ENCODE data around the gene FGD6. TPM values are rescaled to one million over a fixed set of nuclear protein-coding genes. Genes with fewer than 3 reads are reported as not detected.

Gene FGD6
- total RNA-seq, 1 experiment from 2014 or later, result 18.2 TPM

DNA sequence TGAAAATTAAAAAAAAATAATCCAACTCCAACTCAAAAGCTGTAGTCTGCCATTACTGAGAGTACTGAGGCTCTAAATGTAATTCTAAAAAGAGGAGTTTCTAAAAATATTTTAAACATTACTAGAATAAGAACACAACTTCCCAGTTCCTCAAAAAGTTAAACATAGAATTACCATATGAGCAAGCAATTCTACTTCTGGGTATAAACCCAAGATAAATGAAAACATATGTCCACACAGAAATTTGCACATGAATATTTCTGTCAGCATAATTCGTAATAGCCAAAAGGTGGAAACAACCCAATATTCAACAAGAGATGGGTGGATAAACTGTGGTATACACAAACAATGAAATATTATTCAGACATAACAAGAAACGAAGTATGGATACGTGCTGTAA lies 128.9 kb downstream of the FGD6 start:
- Histone ChIP-seq H3K79me2 (ENCODE audit: insufficient read depth, low read length) (no peaks in the 10 kb centered on the region), H2AFZ (ENCODE audit: low read depth, low read length, poor library complexity, severe bottlenecking) (no peak overlapping the region), H3K9me2 (ENCODE audit: insufficient read depth) (no peaks in the 10 kb centered on the region), H3K27ac (ENCODE audit: low read depth, low read length) (no peak overlapping the region), H4K20me1 (ENCODE audit: insufficient read depth) (no peaks in the 10 kb centered on the region; the same call in 1 of the 2 replicates), H3K4me1 (ENCODE audit: control insufficient read depth in 1 of 2, insufficient read depth in 2 of 2, low read length in 2 of 2) (peaks cover 0 to 8% of the 10 kb centered on the region in 2 experiments; a peak in 2 of 4 replicates), H3K9me3 (ENCODE audit: control insufficient read depth in 1 of 2, insufficient read depth in 1 of 2, low read depth in 1 of 2, low read length in 2 of 2) (no peaks in the 10 kb centered on the region), H3K36me3 (ENCODE audit: control insufficient read depth in 1 of 2, insufficient read depth in 2 of 2, low read length in 2 of 2) (no peaks in the 10 kb centered on the region; a peak in 1 of 4 replicates), H3K4me3 (replicated peaks in 1 of 2; ENCODE audit: low read depth in 1 of 2, low read length in 2 of 2) (no peak overlapping the region), H3K4me2 (ENCODE audit: low read length) (no peak overlapping the region), H3K27me3 (ENCODE audit: insufficient read depth, low read length) (no peaks in the 10 kb centered on the region), H3K9ac (ENCODE audit: low read length) (no peak overlapping the region)
- CTCF ChIA-PET, result no interaction called here
- no peak for ATAC-seq
- no peak for TF ChIP-seq ZNF274 (IDR thresholded peaks at IDR 0.05; ENCODE audit: low read depth, low read length)
- TF ChIP-seq REST (IDR thresholded peaks at IDR 0.05; ENCODE audit: low read depth), result no peak
- no peak for TF ChIP-seq FOSL1 (IDR thresholded peaks at IDR 0.05; ENCODE audit: low read depth)
- no peak for TF ChIP-seq SP1 (IDR thresholded peaks at IDR 0.05; ENCODE audit: low read depth)
- no peak for TF ChIP-seq EZH2phosphoT487 (IDR thresholded peaks at IDR 0.05; ENCODE audit: borderline replicate concordance)
- TF ChIP-seq, protein P1, sequence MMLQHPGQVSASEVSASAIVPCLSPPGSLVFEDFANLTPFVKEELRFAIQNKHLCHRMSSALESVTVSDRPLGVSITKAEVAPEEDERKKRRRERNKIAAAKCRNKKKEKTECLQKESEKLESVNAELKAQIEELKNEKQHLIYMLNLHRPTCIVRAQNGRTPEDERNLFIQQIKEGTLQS (IDR thresholded peaks at IDR 0.05), result no peak
- TF ChIP-seq EGR1 (IDR thresholded peaks at IDR 0.05; ENCODE audit: low read depth), result no peak
- no peak for TF ChIP-seq TCF7L2 (IDR thresholded peaks at IDR 0.05; ENCODE audit: borderline replicate concordance, extremely low read depth, insufficient read depth, insufficient read length)
- TF ChIP-seq CBX3 (IDR thresholded peaks at IDR 0.05; ENCODE audit: low read depth), result no peak
- TF ChIP-seq MAX (IDR thresholded peaks at IDR 0.05), result no peak
- POLR2A ChIA-PET, result no interaction called here
- no peak for DNase-seq (ENCODE audit: low read depth, low spot score)
- RAD21 ChIA-PET (ENCODE audit: low non-redundant PET in 1 of 2, low total read pairs in 2 of 2, uncharacterized antibody in 2 of 2, unreplicated experiment in 2 of 2), result no interaction called here
- BruUV-seq (replicated peaks), result no TSS peak
- intact Hi-C loops (cut with micrococcal nuclease), result no loop called here
